Astrocyte of the hippocampus (primary cell): ENCODE measurements around the gene PAX2.

Source experiments
- DNase-seq: peaks from one replicate; pipeline ENCODE4 v3.0.0; 2011; ENCODE audit warnings: low read depth, low spot score

Gene PAX2

GRCh38 chr10:100817268-100817839 is 72.0 kb downstream of the PAX2 start:
- DNase-seq = no peak

GRCh38 chr10:100819424-100819823 is 74.0 kb downstream of the PAX2 start:
- no peak for DNase-seq

DNA sequence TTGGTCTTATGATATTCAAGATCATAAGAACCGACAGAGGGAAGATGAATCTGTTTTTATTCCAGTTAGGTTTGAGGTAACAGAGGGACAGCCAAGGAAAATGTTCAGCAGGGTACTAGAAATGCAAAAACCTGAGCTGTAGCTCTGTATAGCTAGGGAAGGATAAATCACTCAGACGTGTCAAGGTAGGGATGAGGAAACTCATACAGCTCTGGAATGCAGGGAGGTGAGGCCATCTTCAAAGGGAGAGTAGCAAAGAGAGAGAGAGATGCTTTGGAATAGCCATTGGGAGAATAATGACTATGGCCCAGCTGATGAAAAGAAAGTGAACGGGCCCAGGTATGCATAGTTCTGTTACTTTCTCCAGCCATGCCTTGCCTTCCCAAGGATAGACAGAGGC is 77.8 kb downstream of the PAX2 start:
- DNase-seq = no peak

DNA sequence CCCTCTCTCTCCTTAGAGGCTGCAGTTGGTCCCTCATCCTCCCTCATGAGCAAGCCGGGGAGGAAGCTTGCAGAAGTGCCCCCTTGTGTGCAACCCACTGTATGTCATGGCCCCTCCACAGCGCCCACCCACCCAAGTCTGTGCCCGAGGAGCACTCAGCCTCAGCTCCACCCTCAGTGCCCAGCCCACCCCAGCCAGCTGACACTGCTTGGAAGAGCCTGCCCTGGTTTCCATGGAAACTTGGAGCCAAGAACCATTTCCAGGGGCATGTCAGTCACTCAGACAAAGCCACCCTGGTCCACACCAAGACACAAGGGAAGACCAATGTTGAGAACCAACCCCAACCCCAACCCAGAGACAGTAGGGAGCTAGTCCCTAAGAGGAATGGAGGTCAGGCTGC is 79.5 kb downstream of the PAX2 start:
- DNase-seq = no peak

DNA sequence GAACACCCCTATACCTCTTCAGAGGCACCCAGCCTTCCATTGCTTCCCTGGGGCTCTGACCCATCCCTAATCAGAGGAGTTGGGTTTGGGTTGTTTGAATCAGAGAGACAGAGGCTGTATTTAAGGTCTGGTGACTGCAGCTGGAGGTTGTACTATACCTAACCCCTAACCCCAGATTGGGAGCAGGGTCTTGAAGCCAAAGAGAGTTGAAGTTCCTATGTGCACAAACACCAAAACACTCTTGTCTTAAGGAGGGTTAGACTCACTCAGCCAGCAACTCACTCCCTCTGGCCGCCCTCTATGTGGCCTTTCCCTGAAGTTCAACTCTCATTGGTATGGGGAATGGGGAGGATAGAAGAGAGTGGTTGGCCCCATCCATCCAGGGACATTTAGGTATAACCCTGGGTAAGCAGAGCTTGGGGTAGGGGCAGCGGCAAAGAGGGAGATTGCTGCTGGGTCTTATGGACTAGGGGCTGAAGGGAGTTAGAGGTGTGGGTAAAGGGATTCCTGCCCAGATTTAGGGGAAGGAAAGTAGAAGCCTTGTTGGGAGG is 80.0 kb downstream of the PAX2 start:
- DNase-seq = no peak

DNA sequence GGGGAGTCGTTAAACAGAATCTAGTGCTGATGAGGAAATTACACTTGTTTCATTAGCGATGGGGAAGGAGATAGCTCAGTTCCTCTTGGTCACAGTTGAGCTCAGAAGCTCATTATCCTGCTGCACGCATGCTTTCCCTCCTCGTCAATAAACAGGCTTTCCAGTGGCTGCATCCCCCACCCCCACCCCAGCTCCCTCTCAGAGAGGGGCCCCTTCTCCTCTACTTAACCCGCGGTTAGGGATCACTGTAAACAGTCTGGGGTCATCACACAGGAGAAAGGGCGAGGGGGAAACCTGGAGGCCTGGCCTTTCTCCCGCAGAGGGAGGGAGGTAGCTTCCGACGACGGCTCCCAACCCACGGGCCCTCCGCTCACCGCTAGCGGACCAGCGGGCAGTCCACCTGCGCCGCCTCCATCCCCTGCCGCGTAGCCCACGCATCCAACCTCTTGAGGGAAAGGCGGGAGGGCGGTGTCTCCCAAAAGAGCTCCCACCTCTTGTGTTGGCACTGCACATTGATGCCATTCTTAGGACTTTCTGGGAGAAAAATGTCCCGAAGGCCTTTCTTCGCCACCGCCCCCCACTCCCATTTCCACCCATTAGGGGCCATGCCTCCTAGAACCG is 80.8 kb downstream of the PAX2 start:
- no peak for DNase-seq

DNA sequence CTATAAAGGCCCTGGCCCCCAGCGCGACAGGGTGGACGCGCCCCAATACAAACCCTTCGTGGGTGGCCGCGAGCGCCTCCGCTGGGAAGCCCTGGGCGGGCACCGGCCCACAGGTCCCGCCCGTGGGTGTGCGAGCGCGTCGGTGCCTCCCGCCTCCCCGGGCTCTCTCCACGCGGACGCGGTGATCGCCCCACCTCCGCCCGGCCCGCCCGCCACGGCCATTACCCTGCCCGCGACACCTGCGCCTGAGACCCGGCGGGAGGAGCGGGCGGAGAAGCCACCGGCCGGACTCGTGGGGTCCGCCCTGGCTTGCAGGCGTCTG is 81.2 kb downstream of the PAX2 start:
- DNase-seq = no peak

GRCh38 chr10:100826983-100827818 is 81.8 kb downstream of the PAX2 start:
- DNase-seq = peak; percentile 29

DNA sequence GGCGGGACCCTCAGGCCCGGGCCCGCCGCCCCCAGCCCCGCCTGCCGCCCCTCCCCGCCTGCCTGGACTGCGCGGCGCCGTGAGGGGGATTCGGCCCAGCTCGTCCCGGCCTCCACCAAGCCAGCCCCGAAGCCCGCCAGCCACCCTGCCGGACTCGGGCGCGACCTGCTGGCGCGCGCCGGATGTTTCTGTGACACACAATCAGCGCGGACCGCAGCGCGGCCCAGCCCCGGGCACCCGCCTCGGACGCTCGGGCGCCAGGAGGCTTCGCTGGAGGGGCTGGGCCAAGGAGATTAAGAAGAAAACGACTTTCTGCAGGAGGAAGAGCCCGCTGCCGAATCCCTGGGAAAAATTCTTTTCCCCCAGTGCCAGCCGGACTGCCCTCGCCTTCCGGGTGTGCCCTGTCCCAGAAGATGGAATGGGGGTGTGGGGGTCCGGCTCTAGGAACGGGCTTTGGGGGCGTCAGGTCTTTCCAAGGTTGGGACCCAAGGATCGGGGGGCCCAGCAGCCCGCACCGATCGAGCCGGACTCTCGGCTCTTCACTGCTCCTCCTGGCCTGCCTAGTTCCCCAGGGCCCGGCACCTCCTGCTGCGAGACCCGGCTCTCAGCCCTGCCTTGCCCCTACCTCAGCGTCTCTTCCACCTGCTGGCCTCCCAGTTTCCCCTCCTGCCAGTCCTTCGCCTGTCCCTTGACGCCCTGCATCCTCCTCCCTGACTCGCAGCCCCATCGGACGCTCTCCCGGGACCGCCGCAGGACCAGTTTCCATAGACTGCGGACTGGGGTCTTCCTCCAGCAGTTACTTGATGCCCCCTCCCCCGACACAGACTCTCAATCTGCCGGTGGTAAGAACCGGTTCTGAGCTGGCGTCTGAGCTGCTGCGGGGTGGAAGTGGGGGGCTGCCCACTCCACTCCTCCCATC is 82.7 kb downstream of the PAX2 start:
- peak; percentile 57 for DNase-seq

DNA sequence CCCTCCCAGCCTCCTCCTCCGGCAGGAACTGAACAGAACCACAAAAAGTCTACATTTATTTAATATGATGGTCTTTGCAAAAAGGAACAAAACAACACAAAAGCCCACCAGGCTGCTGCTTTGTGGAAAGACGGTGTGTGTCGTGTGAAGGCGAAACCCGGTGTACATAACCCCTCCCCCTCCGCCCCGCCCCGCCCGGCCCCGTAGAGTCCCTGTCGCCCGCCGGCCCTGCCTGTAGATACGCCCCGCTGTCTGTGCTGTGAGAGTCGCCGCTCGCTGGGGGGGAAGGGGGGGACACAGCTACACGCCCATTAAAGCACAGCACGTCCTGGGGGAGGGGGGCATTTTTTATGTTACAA is 83.3 kb downstream of the PAX2 start:
- DNase-seq = no peak

DNA sequence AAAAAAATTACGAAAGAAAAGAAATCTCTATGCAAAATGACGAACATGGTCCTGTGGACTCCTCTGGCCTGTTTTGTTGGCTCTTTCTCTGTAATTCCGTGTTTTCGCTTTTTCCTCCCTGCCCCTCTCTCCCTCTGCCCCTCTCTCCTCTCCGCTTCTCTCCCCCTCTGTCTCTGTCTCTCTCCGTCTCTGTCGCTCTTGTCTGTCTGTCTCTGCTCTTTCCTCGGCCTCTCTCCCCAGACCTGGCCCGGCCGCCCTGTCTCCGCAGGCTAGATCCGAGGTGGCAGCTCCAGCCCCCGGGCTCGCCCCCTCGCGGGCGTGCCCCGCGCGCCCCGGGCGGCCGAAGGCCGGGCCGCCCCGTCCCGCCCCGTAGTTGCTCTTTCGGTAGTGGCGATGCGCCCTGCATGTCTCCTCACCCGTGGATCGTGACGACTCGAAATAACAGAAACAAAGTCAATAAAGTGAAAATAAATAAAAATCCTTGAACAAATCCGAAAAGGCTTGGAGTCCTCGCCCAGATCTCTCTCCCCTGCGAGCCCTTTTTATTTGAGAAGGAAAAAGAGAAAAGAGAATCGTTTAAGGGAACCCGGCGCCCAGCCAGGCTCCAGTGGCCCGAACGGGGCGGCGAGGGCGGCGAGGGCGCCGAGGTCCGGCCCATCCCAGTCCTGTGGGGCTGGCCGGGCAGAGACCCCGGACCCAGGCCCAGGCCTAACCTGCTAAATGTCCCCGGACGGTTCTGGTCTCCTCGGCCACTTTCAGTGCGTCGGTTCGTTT is 83.9 kb downstream of the PAX2 start:
- peak; percentile 20 for DNase-seq

DNA sequence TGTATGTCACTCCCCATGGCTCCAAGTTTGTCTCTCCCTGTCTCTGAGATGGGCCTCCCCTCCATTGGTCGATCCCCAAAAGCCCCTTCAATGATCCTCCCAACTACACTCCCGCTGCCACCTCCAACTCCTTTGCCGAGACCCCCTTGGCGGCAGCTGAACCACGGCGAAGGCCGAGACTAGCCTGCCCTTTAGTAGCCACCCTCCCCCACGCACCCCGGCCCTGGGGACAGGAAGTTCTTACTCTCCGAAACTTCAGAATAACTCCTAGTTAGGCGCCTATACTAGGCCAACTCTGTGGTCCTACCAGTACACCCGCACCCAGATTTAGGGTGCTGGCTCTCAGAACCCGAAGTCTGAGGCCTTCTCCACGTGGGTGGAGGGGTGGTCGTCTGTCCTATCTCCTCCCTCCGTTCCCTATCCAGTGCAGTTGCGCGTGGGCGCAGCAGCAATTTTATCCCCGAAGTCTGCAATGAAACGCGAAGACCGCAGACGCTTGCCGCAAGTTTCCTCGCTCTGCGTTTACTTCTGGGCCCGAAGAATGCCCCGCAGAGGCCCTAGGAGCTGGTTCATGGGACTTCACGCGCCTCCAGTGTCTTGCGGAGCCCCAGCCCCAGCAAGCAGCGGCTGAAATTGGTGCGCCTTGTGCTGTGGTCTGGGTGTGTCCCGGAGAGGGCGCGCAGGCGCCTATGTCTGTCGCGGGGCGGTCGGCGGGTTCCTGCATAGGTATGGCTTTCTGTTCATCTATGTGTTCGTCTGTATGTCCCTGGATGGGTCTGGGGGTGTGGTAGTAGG is 84.7 kb downstream of the PAX2 start:
- no peak for DNase-seq

GRCh38 chr10:100830728-100831111 is 85.3 kb downstream of the PAX2 start:
- DNase-seq = no peak

- no peak for DNase-seq
Observed at GRCh38 chr10:100831742-100832141, 86.4 kb downstream of the PAX2 start.

DNA sequence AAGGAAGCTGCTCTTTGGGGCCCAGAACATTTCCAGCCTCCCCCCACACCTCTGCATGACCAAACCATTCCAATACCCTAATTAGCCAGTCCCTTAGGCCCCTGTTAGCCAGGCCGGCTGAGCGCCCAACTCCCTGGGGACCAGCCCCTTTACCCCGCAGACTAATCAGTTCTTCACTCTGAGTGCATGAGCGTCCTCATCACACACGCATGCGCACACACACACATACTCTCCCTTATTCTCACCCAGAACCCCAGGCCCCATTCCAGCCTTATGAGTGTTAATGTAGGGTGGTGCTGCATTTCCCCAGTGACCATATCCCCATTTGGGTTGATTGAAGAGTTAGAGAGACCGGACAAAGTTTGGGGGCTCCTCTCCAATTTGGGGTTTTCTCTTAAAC is 90.4 kb downstream of the PAX2 start:
- DNase-seq = no peak

DNA sequence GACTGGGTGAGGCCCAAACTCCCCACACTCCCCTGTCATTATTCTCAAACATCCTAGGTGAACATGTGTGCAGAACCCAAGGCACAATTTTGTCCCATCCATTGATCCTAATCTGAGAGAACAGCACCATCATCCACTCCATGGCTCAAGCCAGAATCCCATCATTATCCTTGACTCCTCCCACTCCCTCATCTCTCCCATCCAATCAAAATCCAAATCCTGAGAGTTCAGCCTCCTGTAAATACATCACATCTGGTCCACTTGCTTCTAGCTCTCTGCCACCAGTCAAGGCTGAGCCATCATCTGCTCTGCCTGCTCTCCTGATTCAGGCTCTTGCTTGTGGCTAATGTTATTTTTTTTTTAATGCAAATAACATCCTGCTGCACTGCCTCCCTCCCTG is 91.5 kb downstream of the PAX2 start:
- DNase-seq = no peak

DNA sequence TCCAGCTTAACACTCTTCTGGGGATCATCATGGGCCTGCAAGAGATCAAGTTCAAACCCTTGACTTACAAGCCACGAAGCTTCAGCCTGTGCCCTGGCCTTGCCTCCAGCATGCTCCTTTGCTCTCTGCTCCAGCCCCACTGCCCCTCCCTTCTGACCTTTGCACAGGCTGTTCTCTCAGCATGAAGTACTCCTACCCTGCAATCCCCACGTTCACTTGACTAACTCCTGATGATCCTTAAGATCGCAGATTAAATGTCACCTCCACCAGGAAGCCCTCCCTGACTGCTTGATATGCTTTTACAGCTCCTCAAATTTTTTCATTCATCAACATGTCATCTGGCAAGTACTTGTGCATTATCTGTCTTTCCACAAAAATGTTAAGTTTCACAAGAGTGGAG is 91.9 kb downstream of the PAX2 start:
- DNase-seq = no peak

DNA sequence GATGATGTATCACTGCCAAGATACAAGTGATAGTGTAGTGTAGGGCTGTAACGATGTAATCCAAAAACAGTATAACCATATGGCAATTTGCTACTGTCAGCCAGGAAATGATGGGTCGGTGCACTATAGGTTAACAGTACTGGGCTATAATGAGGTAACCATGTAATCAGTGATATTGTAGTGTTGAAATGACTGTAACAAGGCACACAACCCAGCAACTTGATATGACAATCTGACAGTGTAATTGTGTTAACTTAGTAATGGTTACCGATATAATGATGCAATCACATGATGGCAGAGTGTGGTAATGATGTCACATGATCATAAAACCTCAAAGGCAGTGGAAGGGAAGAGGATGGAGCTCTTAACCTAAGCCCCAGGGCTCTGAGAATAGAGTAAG is 93.6 kb downstream of the PAX2 start:
- no peak for DNase-seq

DNA sequence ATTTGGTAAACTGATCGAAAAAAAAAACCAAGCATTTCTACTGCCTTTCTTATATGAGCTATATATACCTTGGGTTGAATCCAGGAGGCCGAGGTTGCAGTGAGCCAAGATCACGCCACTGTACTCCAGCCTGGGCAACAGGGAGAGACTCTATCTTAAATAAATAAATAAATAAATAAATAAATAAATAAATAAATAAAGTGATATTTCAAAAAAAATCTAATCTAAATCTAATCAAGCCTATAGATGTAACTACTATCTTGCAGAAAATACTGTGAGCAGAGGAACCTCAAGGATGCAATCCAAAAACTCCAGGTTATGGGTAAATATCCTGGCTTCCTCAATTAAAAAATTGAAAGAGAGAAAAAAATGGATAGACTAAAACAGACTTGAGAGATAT is 96.1 kb downstream of the PAX2 start:
- no peak for DNase-seq

GRCh38 chr10:100847440-100847839 is 102.1 kb downstream of the PAX2 start:
- DNase-seq = no peak
